KG1 (cell line): ENCODE data around the gene SPRR1A.

Source experiments
- DNase-seq: peaks from one replicate; lab custom pipeline; 2025; lab: John Stamatoyannopoulos, UW

The SPRR1A gene

GRCh38 chr1:153030895-153031294, 47.0 kb downstream of the SPRR1A start, which contains the start of gene SPRR1B:
TSS of gene SPRR1B (plus strand) at chr1:153031203. CDS start at chr1:153032346, 1,143 bp downstream.
- no peak for DNase-seq

DNA sequence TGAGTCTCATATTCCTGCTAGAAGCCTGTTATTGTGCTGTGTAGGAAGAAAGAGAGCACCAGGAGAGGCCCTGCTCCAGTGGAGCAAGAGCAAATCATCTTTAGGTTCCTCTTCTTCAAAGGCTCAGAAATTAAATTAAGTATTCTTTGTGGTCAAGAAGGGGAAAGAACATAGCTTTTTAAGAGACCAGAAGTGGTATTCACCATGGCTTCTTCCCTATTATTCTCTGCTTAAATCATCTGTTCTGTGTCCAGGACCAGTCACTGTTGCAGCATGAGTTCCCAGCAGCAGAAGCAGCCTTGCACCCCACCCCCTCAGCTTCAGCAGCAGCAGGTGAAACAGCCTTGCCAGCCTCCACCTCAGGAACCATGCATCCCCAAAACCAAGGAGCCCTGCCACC, 48.2 kb downstream of the SPRR1A start:
- no peak for DNase-seq

DNA sequence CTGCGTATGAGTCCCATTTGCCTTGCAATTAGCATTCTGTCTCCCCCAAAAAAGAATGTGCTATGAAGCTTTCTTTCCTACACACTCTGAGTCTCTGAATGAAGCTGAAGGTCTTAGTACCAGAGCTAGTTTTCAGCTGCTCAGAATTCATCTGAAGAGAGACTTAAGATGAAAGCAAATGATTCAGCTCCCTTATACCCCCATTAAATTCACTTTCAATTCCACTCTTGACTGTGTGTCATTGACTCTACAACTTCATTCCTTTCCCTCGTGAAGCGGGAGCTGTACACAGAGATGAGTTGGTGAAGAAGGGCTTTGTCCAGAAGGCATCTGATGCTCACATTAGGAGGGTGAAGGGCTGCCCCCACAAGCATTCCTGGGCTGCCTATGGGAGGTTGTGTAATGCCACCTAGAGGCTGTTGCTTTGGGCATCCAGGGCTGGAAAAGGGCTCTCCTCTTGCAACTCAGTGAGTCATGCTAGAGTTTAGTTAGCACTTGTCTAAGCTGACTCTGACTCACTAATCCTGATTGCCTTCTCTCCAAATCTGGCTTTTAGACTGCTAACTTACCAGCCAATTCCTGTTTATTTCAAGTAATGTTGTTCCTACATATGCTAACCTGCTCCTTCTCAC, 48.9 kb downstream of the SPRR1A start:
- no peak for DNase-seq

- no peak for DNase-seq
Observed at GRCh38 chr1:153035211-153035610, 51.3 kb downstream of the SPRR1A start.
